Keratinocyte (primary cell): Measurements from ENCODE around the gene PRKN. TPM values are rescaled to one million over a fixed set of nuclear protein-coding genes. Genes with fewer than 3 reads are reported as not detected.

Experiments
- DNase-seq: peaks from one replicate; pipeline ENCODE4 v3.0.0-alpha.2; 2011; ENCODE audit warnings: low read depth, missing footprints, low spot score
- FAIRE-seq: peaks from 2 replicates; lab custom pipeline; 2011; peaks lifted over from hg19 to GRCh38; lab: Jason Lieb, UNC
- H2AFZ ChIP-seq: 2 replicates; pipeline ENCODE4 v1.6.0; 2012; ENCODE audit warnings: low read length, control low read depth, inconsistent platforms; ENCODE audit not compliant: control insufficient read depth
- H3K27ac ChIP-seq: 2 replicates; pipeline ENCODE4 v1.5.1; 2011; ENCODE audit warnings: low read length; ENCODE audit not compliant: control insufficient read depth, insufficient read depth
- H3K27me3 ChIP-seq: 3 replicates; pipeline ENCODE4 v1.6.0; 2011; ENCODE audit warnings: low read length; ENCODE audit not compliant: control insufficient read depth, insufficient read depth; ENCODE audit errors: extremely low read depth
- H3K36me3 ChIP-seq, 2 experiments: 2 replicates in 1 of 2; 3 replicates in 1 of 2; pipeline ENCODE4 v1.5.1; 2011; ENCODE audit warnings: low read length in 2 of 2, mild to moderate bottlenecking in 1 of 2; ENCODE audit not compliant: control insufficient read depth in 2 of 2, insufficient read depth in 2 of 2; ENCODE audit errors: extremely low read depth in 1 of 2
- H3K4me1 ChIP-seq: 3 replicates; pipeline ENCODE4 v1.5.1; 2011; ENCODE audit warnings: low read length; ENCODE audit not compliant: control insufficient read depth, insufficient read depth; ENCODE audit errors: extremely low read depth
- H3K4me2 ChIP-seq: 3 replicates; pipeline ENCODE4 v1.6.0; 2011; ENCODE audit warnings: low read depth, low read length; ENCODE audit not compliant: control insufficient read depth, insufficient read depth; ENCODE audit errors: extremely low read depth
- H3K4me3 ChIP-seq, 3 experiments: fragments of 200-600 bp in 1 of 3; sonication (generic) in 1 of 3; 2 replicates in 2 of 3; 3 replicates in 1 of 3; pipeline ENCODE4 v1.5.1; 2011 to 2016; ENCODE audit warnings: low read length in 3 of 3, mild to moderate bottlenecking in 3 of 3, control low read depth in 2 of 3, inconsistent platforms in 1 of 3, low read depth in 1 of 3, mixed read lengths in 1 of 3, mixed run types in 1 of 3, moderate library complexity in 1 of 3; ENCODE audit not compliant: control insufficient read depth in 2 of 3, insufficient read depth in 2 of 3; ENCODE audit errors: extremely low read depth in 1 of 3
- H3K79me2 ChIP-seq: 2 replicates; pipeline ENCODE4 v1.6.0; 2012; ENCODE audit warnings: low read length; ENCODE audit not compliant: control insufficient read depth, insufficient read depth
- H3K9ac ChIP-seq: 3 replicates; pipeline ENCODE4 v1.6.0; 2011; ENCODE audit warnings: low read length; ENCODE audit not compliant: control insufficient read depth, insufficient read depth; ENCODE audit errors: extremely low read depth
- H3K9me1 ChIP-seq: 3 replicates; pipeline ENCODE4 v1.6.0; 2011; ENCODE audit warnings: low read length; ENCODE audit not compliant: control insufficient read depth, insufficient read depth; ENCODE audit errors: extremely low read depth
- H3K9me3 ChIP-seq: 2 replicates; pipeline ENCODE4 v1.5.1; 2012; ENCODE audit warnings: low read depth, low read length; ENCODE audit not compliant: control insufficient read depth
- H4K20me1 ChIP-seq: 3 replicates; pipeline ENCODE4 v1.6.0; 2011; ENCODE audit warnings: low read length; ENCODE audit not compliant: control insufficient read depth, insufficient read depth; ENCODE audit errors: extremely low read depth
- CTCF ChIP-seq, 3 experiments: IDR thresholded peaks in 1 of 3; conservative IDR thresholded peaks in 1 of 3; optimal IDR thresholded peaks in 1 of 3; 2 replicates in 2 of 3; 3 replicates in 1 of 3; pipeline versions ENCODE3 to v1.5.1; 2011; ENCODE audit warnings: low read length in 3 of 3, mild to moderate bottlenecking in 3 of 3, moderate library complexity in 2 of 3, control low read depth in 1 of 3, inconsistent platforms in 1 of 3; ENCODE audit not compliant: insufficient read depth in 2 of 3; ENCODE audit errors: extremely low read depth in 1 of 3
- EZH2 ChIP-seq: IDR thresholded peaks from one replicate; pipeline ENCODE4 v1.6.1; 2012; ENCODE audit warnings: inconsistent platforms, mild to moderate bottlenecking, low read length, moderate library complexity
- dilution Hi-C: fragments of 300-500 bp; cut with MboI; formaldehyde crosslinking; loops from one replicate; pipeline ENCODE4 v1.7.0; 2020; ENCODE audit warnings: low sequenced_read_pairs; ENCODE audit not compliant: extremely low pct_ligation_motif_present
- polyA plus RNA-seq, 5 experiments: library from polyadenylated mRNA; depleted of rRNA in 3 of 5; stranded (reverse) in 3 of 5; stranded (forward) in 1 of 5; unstranded in 1 of 5; fragments of >200 nt; gene quantifications; 1 replicate in 1 of 5; 2 replicates in 3 of 5; 3 replicates in 1 of 5; pipeline versions ENCODE4 v1.2.1 to v1.2.3, GENCODE V29; 2011 to 2012; ENCODE audit warnings: missing spikeins in 2 of 5, low read depth in 1 of 5, low replicate concordance in 1 of 5

Gene PRKN
- polyA plus RNA-seq, 1 donor (not counting 4 experiments of a cell fraction or from before 2014, with no cell fraction given), result 0.67 TPM

GRCh38 chr6:162055365-162055764, 672.2 kb downstream of the PRKN start:
- Histone ChIP-seq H3K4me2 (no peak overlapping the region), H3K27me3 (no peaks in the 10 kb centered on the region), H3K36me3 (no peaks in the 10 kb centered on the region), H3K9me3 (no peaks in the 10 kb centered on the region), H3K4me1 (no peaks in the 10 kb centered on the region), H2AFZ (no peak overlapping the region), H3K4me3 (no peak overlapping the region), H3K27ac (no peak overlapping the region), H3K9me1 (no peaks in the 10 kb centered on the region), H3K9ac (no peak overlapping the region), H4K20me1 (no peaks in the 10 kb centered on the region), H3K79me2 (no peaks in the 10 kb centered on the region)
- FAIRE-seq (no peak), DNase-seq (no peak)
- TF ChIP-seq EZH2 (no peak), CTCF (optimal IDR thresholded peaks at IDR 0.05 in 1 of 3, IDR thresholded peaks at IDR 0.05 in 1 of 3, conservative IDR thresholded peaks at IDR 0.05 in 1 of 3; ENCODE audit: extremely low read depth in 1 of 3, insufficient read depth in 2 of 3, low read length in 3 of 3) (no peak)
- dilution Hi-C loops, result no loop called here

- no peaks in the 10 kb centered on the region for H3K36me3 ChIP-seq
- DNase-seq (no peak), FAIRE-seq (no peak)
- H3K27ac ChIP-seq, result no peak overlapping the region
- TF ChIP-seq CTCF (optimal IDR thresholded peaks at IDR 0.05 in 1 of 3, IDR thresholded peaks at IDR 0.05 in 1 of 3, conservative IDR thresholded peaks at IDR 0.05 in 1 of 3; ENCODE audit: extremely low read depth in 1 of 3, insufficient read depth in 2 of 3, low read length in 3 of 3), result no peak
- no peak for TF ChIP-seq EZH2
- no peaks in the 10 kb centered on the region for H4K20me1 ChIP-seq
- H3K27me3 ChIP-seq, result no peaks in the 10 kb centered on the region
- H3K4me1 ChIP-seq, result no peaks in the 10 kb centered on the region
- H2AFZ ChIP-seq, result no peak overlapping the region
- no peaks in the 10 kb centered on the region for H3K79me2 ChIP-seq
- H3K9me1 ChIP-seq, result no peaks in the 10 kb centered on the region
- no peak overlapping the region for H3K4me3 ChIP-seq
- no peaks in the 10 kb centered on the region for H3K9me3 ChIP-seq
- H3K4me2 ChIP-seq, result no peak overlapping the region
- dilution Hi-C loops, result no loop called here
- no peak overlapping the region for H3K9ac ChIP-seq
Measured at GRCh38 chr6:162053084-162053483, 674.5 kb downstream of the PRKN start.
